Testis (tissue), 3 donors: ENCODE measurements around the gene PCDHB13. TPM values are rescaled to one million over a fixed set of nuclear protein-coding genes. Genes with fewer than 3 reads are reported as not detected.

Experiments used
- DNase-seq: peaks from one replicate; pipeline ENCODE4 v3.0.0-alpha.2; 2019
- H3K27ac ChIP-seq, 2 donors: fragments of 200-600 bp; sonication (generic); one replicate each; pipeline ENCODE4 v1.5.1; 2019
- H3K27me3 ChIP-seq: fragments of 200-600 bp; sonication (generic); one replicate; pipeline ENCODE4 v1.5.1; 2019
- H3K36me3 ChIP-seq: fragments of 200-600 bp; sonication (generic); one replicate; pipeline ENCODE4 v1.5.1; 2017; ENCODE audit warnings: low read depth; ENCODE audit errors: missing control alignments
- H3K4me1 ChIP-seq: fragments of 200-600 bp; sonication (generic); one replicate; pipeline ENCODE4 v1.5.1; 2019
- H3K4me3 ChIP-seq, 2 donors: fragments of 200-600 bp; sonication (generic); one replicate each; pipeline ENCODE4 v1.5.1; 2017 to 2019
- H3K9me3 ChIP-seq: fragments of 200-600 bp; sonication (generic); one replicate; pipeline ENCODE4 v1.5.1; 2017
- CTCF ChIP-seq, 3 experiments: fragments of 450-650 bp in 2 of 3; fragments of 200-600 bp in 1 of 3; sonication (generic) in 1 of 3; IDR thresholded peaks; one replicate each; pipeline ENCODE4 v1.5.1; 2016 to 2019; ENCODE audit warnings: antibody characterized with exemption in 3 of 3, mild to moderate bottlenecking in 2 of 3, moderate library complexity in 1 of 3
- POLR2A ChIP-seq: fragments of 450-650 bp; IDR thresholded peaks from one replicate; pipeline ENCODE4 v1.6.1; 2017; ENCODE audit warnings: antibody characterized with exemption, mild to moderate bottlenecking, moderate library complexity
- WGBS, 2 donors: methylation state at CpG; one replicate each; pipeline ENCODE4 v1.1.5; 2018; 5-methylcytosine and 5-hydroxymethylcytosine counted together
- intact Hi-C: fragments of 100-400 bp; cut with DNase I; formaldehyde crosslinking; loops from one replicate; pipeline ENCODE4 v1.15.1; 2023; ENCODE audit warnings: low total_unique reads
- polyA plus RNA-seq: library from polyadenylated mRNA; stranded (reverse); fragments of 350-450 nt; fragmentation: Illumina TruSeq; extraction: RNeasy Lipid Tissue Mini Kit (QIAGEN cat#74804); gene quantifications from one replicate; pipeline ENCODE4 v1.2.3, GENCODE V29; 2014; ENCODE audit warnings: low read depth, low replicate concordance; ENCODE audit not compliant: insufficient read depth
- total RNA-seq, 2 donors: library from RNA; depleted of rRNA; stranded (reverse); fragments of >200 nt; gene quantifications; one replicate each; pipeline ENCODE4 v1.2.3, GENCODE V29; 2016

The PCDHB13 gene
- total and polyA plus RNA-seq, 3 donors from 2014 or later, result 2.6 to 9.3 (median 8.6) TPM

- H3K4me1 ChIP-seq, result no peaks in the 10 kb centered on the region
- H3K27ac ChIP-seq, result no peak overlapping the region
- no peak overlapping the region for H3K4me3 ChIP-seq
- no peaks in the 10 kb centered on the region for H3K36me3 ChIP-seq
- H3K27me3 ChIP-seq, result no peaks in the 10 kb centered on the region
- intact Hi-C loops, result no loop called here
- TF ChIP-seq CTCF (IDR thresholded peaks at IDR 0.05) (no peak), POLR2A (no peak)
- H3K9me3 ChIP-seq, result peaks cover 3% of the 10 kb centered on the region
- no peak for DNase-seq
Measured at GRCh38 chr5:141258948-141259347, 45.2 kb downstream of the PCDHB13 start.

GRCh38 chr5:141260458-141261237 is 46.9 kb downstream of the PCDHB13 start:
- DNase-seq, result no peak
- WGBS, 2 donors, result 75 to 83% methylated on average over 5 of the region's 5 CpGs

GRCh38 chr5:141261238-141261546 is 47.5 kb downstream of the PCDHB13 start:
- H3K4me1 ChIP-seq, result no peaks in the 10 kb centered on the region
- H3K27ac ChIP-seq, result no peak overlapping the region
- no peaks in the 10 kb centered on the region for H3K27me3 ChIP-seq
- H3K4me3 ChIP-seq, result no peak overlapping the region
- H3K9me3 ChIP-seq, result peaks cover 3% of the 10 kb centered on the region
- TF ChIP-seq CTCF (IDR thresholded peaks at IDR 0.05) (no peak), POLR2A (no peak)
- 69 to 83% methylated on average over 1 of the region's 1 CpG for WGBS, 2 donors
- no peak for DNase-seq
- intact Hi-C loops, result no loop called here
- H3K36me3 ChIP-seq, result no peaks in the 10 kb centered on the region

More at GRCh38 chr5:141260458-141261237, 46.9 kb downstream of the PCDHB13 start:
- Histone ChIP-seq H3K27ac (no peak overlapping the region), H3K4me3 (no peak overlapping the region), H3K27me3 (no peaks in the 10 kb centered on the region), H3K4me1 (no peaks in the 10 kb centered on the region), H3K36me3 (no peaks in the 10 kb centered on the region), H3K9me3 (peaks cover 3% of the 10 kb centered on the region)
- intact Hi-C loops, result no loop called here
- no peak for TF ChIP-seq CTCF (IDR thresholded peaks at IDR 0.05)
- no peak for TF ChIP-seq POLR2A

Other genes starting within 250 kb of the PCDHB13 start
Only the 30 nearest of the 37 such genes appear.
- under 1 TPM; 0.12 to 0.16 TPM for gene PCDHB1, start 162.5 kb upstream of the PCDHB13 start, total RNA-seq
- gene PCDHB1, start 162.5 kb upstream of the PCDHB13 start, polyA plus RNA-seq, result 0.07 TPM
- gene PCDHB2, start 119.3 kb upstream of the PCDHB13 start, total RNA-seq, result 10 to 100 TPM; 10.2 to 12.1 TPM
- gene PCDHB2, start 119.3 kb upstream of the PCDHB13 start, polyA plus RNA-seq, result 6.6 TPM
- 1 to 10 TPM; 3.1 to 6.5 TPM for gene PCDHB3, start 113.4 kb upstream of the PCDHB13 start, total RNA-seq
- gene PCDHB3, start 113.4 kb upstream of the PCDHB13 start, polyA plus RNA-seq, result 1.6 TPM
- gene PCDHB4, start 92.1 kb upstream of the PCDHB13 start, total RNA-seq, result 1 to 10 TPM; 2.4 to 4.0 TPM
- gene PCDHB4, start 92.1 kb upstream of the PCDHB13 start, polyA plus RNA-seq, result 1.2 TPM
- gene PCDHB5, start 78.7 kb upstream of the PCDHB13 start, total RNA-seq, result 10 to 100 TPM; 10.5 to 11.7 TPM
- 5.5 TPM for gene PCDHB5, start 78.7 kb upstream of the PCDHB13 start, polyA plus RNA-seq
- gene PCDHB6, start 63.9 kb upstream of the PCDHB13 start, total RNA-seq, result 1 to 10 TPM; 3.7 to 4.4 TPM
- 6.2 TPM for gene PCDHB6, start 63.9 kb upstream of the PCDHB13 start, polyA plus RNA-seq
- gene PCDHB7, start 41.3 kb upstream of the PCDHB13 start, total RNA-seq, result 1 to 10 TPM; 3.3 to 3.4 TPM
- 2.6 TPM for gene PCDHB7, start 41.3 kb upstream of the PCDHB13 start, polyA plus RNA-seq
- 1 to 10 TPM; 3.8 to 4.3 TPM for gene PCDHB8, start 36.1 kb upstream of the PCDHB13 start, total RNA-seq
- gene PCDHB8, start 36.1 kb upstream of the PCDHB13 start, polyA plus RNA-seq, result 2.1 TPM
- gene PCDHB16, start 31.5 kb upstream of the PCDHB13 start, total RNA-seq, result 1 to 10 TPM; 2.6 to 3.3 TPM
- gene PCDHB16, start 31.5 kb upstream of the PCDHB13 start, polyA plus RNA-seq, result 1.9 TPM
- gene PCDHB9, start 26.8 kb upstream of the PCDHB13 start, total RNA-seq, result 1 to 10 TPM; 5.7 to 8.7 TPM
- gene PCDHB9, start 26.8 kb upstream of the PCDHB13 start, polyA plus RNA-seq, result 4.8 TPM
- gene PCDHB10, start 21.6 kb upstream of the PCDHB13 start, total RNA-seq, result 1 to 10 TPM; 4.0 to 4.9 TPM
- 1.5 TPM for gene PCDHB10, start 21.6 kb upstream of the PCDHB13 start, polyA plus RNA-seq
- gene PCDHB11, start 14.3 kb upstream of the PCDHB13 start, total RNA-seq, result 1 to 10 TPM; 4.0 to 4.2 TPM
- gene PCDHB11, start 14.3 kb upstream of the PCDHB13 start, polyA plus RNA-seq, result 0.63 TPM
- gene PCDHB12, start 5.2 kb upstream of the PCDHB13 start, total RNA-seq, result 1 to 10 TPM; 6.1 to 6.5 TPM
- 1.4 TPM for gene PCDHB12, start 5.2 kb upstream of the PCDHB13 start, polyA plus RNA-seq
- 1 to 10 TPM; 7.9 to 8.0 TPM for gene PCDHB14, start 9.4 kb downstream of the PCDHB13 start, total RNA-seq
- 2.7 TPM for gene PCDHB14, start 9.4 kb downstream of the PCDHB13 start, polyA plus RNA-seq
- 10 to 100 TPM; 22.1 to 27.6 TPM for gene PCDHB15, start 31.5 kb downstream of the PCDHB13 start, total RNA-seq
- 10.3 TPM for gene PCDHB15, start 31.5 kb downstream of the PCDHB13 start, polyA plus RNA-seq
- 1 to 10 TPM; 4.0 to 4.4 TPM for gene SLC25A2, start 90.1 kb downstream of the PCDHB13 start, total RNA-seq
- gene SLC25A2, start 90.1 kb downstream of the PCDHB13 start, polyA plus RNA-seq, result 15.9 TPM
- 100 to 1,000 TPM; 112 to 131 TPM for gene TAF7, start 106.9 kb downstream of the PCDHB13 start, total RNA-seq
- gene TAF7, start 106.9 kb downstream of the PCDHB13 start, polyA plus RNA-seq, result 137 TPM
- gene PCDHGA1, start 116.6 kb downstream of the PCDHB13 start, total RNA-seq, result 10 to 100 TPM in 1 of 2 donors, 1 to 10 TPM in 1; 8.7 to 13.1 TPM
- gene PCDHGA1, start 116.6 kb downstream of the PCDHB13 start, polyA plus RNA-seq, result 1.6 TPM
- 10 to 100 TPM; 19.4 to 31.0 TPM for gene PCDHGA2, start 124.8 kb downstream of the PCDHB13 start, total RNA-seq
- gene PCDHGA2, start 124.8 kb downstream of the PCDHB13 start, polyA plus RNA-seq, result 5.6 TPM
- 10 to 100 TPM; 19.3 to 31.8 TPM for gene PCDHGA3, start 129.9 kb downstream of the PCDHB13 start, total RNA-seq
- gene PCDHGA3, start 129.9 kb downstream of the PCDHB13 start, polyA plus RNA-seq, result 4.4 TPM
- gene PCDHGB1, start 136.2 kb downstream of the PCDHB13 start, total RNA-seq, result 10 to 100 TPM; 12.5 to 16.4 TPM
- 0.92 TPM for gene PCDHGB1, start 136.2 kb downstream of the PCDHB13 start, polyA plus RNA-seq
- gene PCDHGA4, start 141.1 kb downstream of the PCDHB13 start, total RNA-seq, result 10 to 100 TPM; 14.2 to 21.0 TPM
- gene PCDHGA4, start 141.1 kb downstream of the PCDHB13 start, polyA plus RNA-seq, result 1.9 TPM
- gene PCDHGB2, start 146.1 kb downstream of the PCDHB13 start, total RNA-seq, result 10 to 100 TPM; 16.6 to 20.4 TPM
- 1.5 TPM for gene PCDHGB2, start 146.1 kb downstream of the PCDHB13 start, polyA plus RNA-seq
- 10 to 100 TPM in 1 of 2 donors, 1 to 10 TPM in 1; 9.4 to 12.2 TPM for gene PCDHGA5, start 150.2 kb downstream of the PCDHB13 start, total RNA-seq
- gene PCDHGA5, start 150.2 kb downstream of the PCDHB13 start, polyA plus RNA-seq, result 1.5 TPM
- gene PCDHGB3, start 156.3 kb downstream of the PCDHB13 start, total RNA-seq, result 10 to 100 TPM; 11.3 to 17.1 TPM
- gene PCDHGB3, start 156.3 kb downstream of the PCDHB13 start, polyA plus RNA-seq, result 0.74 TPM
- 10 to 100 TPM in 1 of 2 donors, 1 to 10 TPM in 1; 9.7 to 13.4 TPM for gene PCDHGA6, start 160.0 kb downstream of the PCDHB13 start, total RNA-seq
- 1.8 TPM for gene PCDHGA6, start 160.0 kb downstream of the PCDHB13 start, polyA plus RNA-seq
- gene PCDHGA7, start 168.8 kb downstream of the PCDHB13 start, total RNA-seq, result 10 to 100 TPM; 11.1 to 12.7 TPM
- gene PCDHGA7, start 168.8 kb downstream of the PCDHB13 start, polyA plus RNA-seq, result 1.6 TPM
- 10 to 100 TPM; 11.3 to 13.3 TPM for gene PCDHGB4, start 173.8 kb downstream of the PCDHB13 start, total RNA-seq
- 1.0 TPM for gene PCDHGB4, start 173.8 kb downstream of the PCDHB13 start, polyA plus RNA-seq
- 1 to 10 TPM; 8.2 TPM for gene PCDHGA8, start 178.7 kb downstream of the PCDHB13 start, total RNA-seq
- 0.15 TPM for gene PCDHGA8, start 178.7 kb downstream of the PCDHB13 start, polyA plus RNA-seq
- gene PCDHGB5, start 184.0 kb downstream of the PCDHB13 start, total RNA-seq, result 10 to 100 TPM; 28.3 to 36.4 TPM
- gene PCDHGB5, start 184.0 kb downstream of the PCDHB13 start, polyA plus RNA-seq, result 4.5 TPM